DMS114 treated with DMSO at 0.1 percent for 48 hours (cell line): Measurements from ENCODE around the gene KLK10.
"Not testable (repeated sequence)": the region's sequence is repeated elsewhere in the genome, so short reads cannot be mapped to it uniquely, and the experiment has no call there.

Experiments
- DNase-seq: peaks from one replicate; lab custom pipeline; 2025; ENCODE audit not compliant: unreplicated experiment; lab: John Stamatoyannopoulos, UW

The KLK10 gene

GRCh38 chr19:50969810-50970209 lies 49.7 kb downstream of the KLK10 start:
- DNase-seq: not testable (repeated sequence)

- no peak for DNase-seq
These were observed 50.1 kb downstream of the KLK10 start, which contains the start of gene KLK6 for GRCh38 chr19:50969413-50969760. Gene KLK6 (minus strand): TSS chr19:50969591. CDS start chr19:50968104, 1,487 bp downstream.

GRCh38 chr19:50968716-50969412 lies 50.6 kb downstream of the KLK10 start:
- DNase-seq: no peak

- no peak for DNase-seq
These were observed 51.4 kb downstream of the KLK10 start for GRCh38 chr19:50967929-50968715.

- no peak for DNase-seq
These were observed 55.2 kb downstream of the KLK10 start for GRCh38 chr19:50964266-50964665.

GRCh38 chr19:50963381-50963780 lies 56.1 kb downstream of the KLK10 start:
- DNase-seq: no peak
